PC-3 (cell line): ENCODE results near the gene PDYN. TPM values are rescaled to one million over a fixed set of nuclear protein-coding genes. Genes with fewer than 3 reads are reported as not detected.

Experiments
- ATAC-seq: fragments of 200-7000 bp; cut with Tn5 transposase; 2 replicates; pipeline ENCODE4 v1.9.1; 2020; ENCODE audit warnings: mild to moderate bottlenecking, moderate library complexity
- BruUV-seq: library from RNA; stranded (reverse); fragments of 400-500 nt; replicated peaks from 2 replicates; lab custom pipeline; 2021; lab: Mats Ljungman, UMichigan
- CTCF ChIA-PET: fragments of 300-600 bp; sonication (Branson Sonifier 250); formaldehyde crosslinking; loops from one replicate; lab custom pipeline; 2022; ENCODE audit warnings: antibody characterized with exemption; lab: Charles Lee
- POLR2A ChIA-PET: fragments of 300-600 bp; sonication (Branson Sonifier 250); formaldehyde crosslinking; loops from one replicate; lab custom pipeline; 2022; ENCODE audit warnings: antibody characterized with exemption; ENCODE audit not compliant: unreplicated experiment; lab: Charles Lee
- DNase-seq: peaks from one replicate; pipeline ENCODE4 v3.0.0-alpha.2; 2015
- H2AFZ ChIP-seq: fragments of 300-600 bp; sonication (generic); 2 replicates; pipeline ENCODE4 v1.6.0; 2016; ENCODE audit warnings: antibody characterized with exemption, low read length
- H3F3A ChIP-seq: fragments of 300-600 bp; sonication (generic); one replicate; pipeline ENCODE4 v1.6.0; 2017; ENCODE audit warnings: antibody characterized with exemption, low read length, control low read depth, mild to moderate bottlenecking; ENCODE audit not compliant: unreplicated experiment
- H3K27ac ChIP-seq: fragments of 300-600 bp; sonication (generic); 2 replicates; pipeline ENCODE4 v1.5.1; 2016; ENCODE audit warnings: mild to moderate bottlenecking, low read length
- H3K27me3 ChIP-seq: fragments of 300-600 bp; sonication (generic); 2 replicates; pipeline ENCODE4 v1.6.1; 2016; ENCODE audit warnings: low read length, mixed read lengths
- H3K36me3 ChIP-seq: fragments of 300-600 bp; sonication (generic); 2 replicates; pipeline ENCODE4 v1.6.1; 2016; ENCODE audit warnings: low read depth, mixed run types, low read length, mixed read lengths
- H3K4me1 ChIP-seq: fragments of 300-600 bp; sonication (generic); 2 replicates; pipeline ENCODE4 v1.5.1; 2016; ENCODE audit warnings: low read length; ENCODE audit not compliant: insufficient read depth
- H3K4me2 ChIP-seq: fragments of 300-600 bp; sonication (generic); 2 replicates; pipeline ENCODE4 v1.6.0; 2016; ENCODE audit warnings: low read length
- H3K4me3 ChIP-seq: fragments of 300-600 bp; sonication (generic); 2 replicates; pipeline ENCODE4 v1.5.1; 2016; ENCODE audit warnings: mild to moderate bottlenecking, low read length, mixed read lengths
- H3K79me2 ChIP-seq: fragments of 300-600 bp; sonication (generic); 2 replicates; pipeline ENCODE4 v1.6.1; 2017; ENCODE audit warnings: low read length, mixed read lengths
- H3K9ac ChIP-seq: fragments of 300-600 bp; sonication (generic); 2 replicates; pipeline ENCODE4 v1.6.0; 2016; ENCODE audit warnings: mild to moderate bottlenecking, low read length
- H3K9me2 ChIP-seq: fragments of 300-600 bp; sonication (generic); replicated peaks from 2 replicates; pipeline ENCODE4 v1.6.1; 2016; ENCODE audit warnings: mixed run types, low read length, mixed read lengths
- H3K9me3 ChIP-seq: fragments of 300-600 bp; sonication (generic); 2 replicates; pipeline ENCODE4 v1.6.1; 2016; ENCODE audit warnings: low read length, mixed read lengths
- H4K20me1 ChIP-seq: fragments of 300-600 bp; sonication (generic); 2 replicates; pipeline ENCODE4 v1.6.1; 2016; ENCODE audit warnings: low read length, mixed read lengths
- EZH2 ChIP-seq: fragments of 300-600 bp; sonication (generic); IDR thresholded peaks from one replicate; pipeline ENCODE4 v1.6.1; 2017; ENCODE audit warnings: antibody characterized with exemption, mild to moderate bottlenecking, low read length; ENCODE audit not compliant: unreplicated experiment
- EZH2phosphoT487 ChIP-seq: fragments of 300-600 bp; sonication (generic); IDR thresholded peaks from 2 replicates; pipeline ENCODE4 v1.6.1; 2018; ENCODE audit warnings: mild to moderate bottlenecking, antibody characterized with exemption, low read length, borderline replicate concordance
- intact Hi-C: fragments of 100-400 bp; cut with micrococcal nuclease; formaldehyde crosslinking; loops from 2 replicates; pipeline ENCODE4 v1.9.0; 2023
- total RNA-seq: library from RNA; depleted of rRNA; stranded (reverse); fragments of >200 nt; gene quantifications from 2 replicates; pipeline ENCODE4 v1.2.3, GENCODE V29; 2014
- TF ChIP-seq, protein P1 (sequence below): fragments of 300-600 bp; sonication (generic); conservative IDR thresholded peaks from 2 replicates; pipeline ENCODE4 v1.5.1; 2017; ENCODE audit warnings: antibody characterized with exemption, low read depth, mild to moderate bottlenecking, low read length

Gene PDYN
- total RNA-seq, 1 experiment from 2014 or later, result not detected

DNA sequence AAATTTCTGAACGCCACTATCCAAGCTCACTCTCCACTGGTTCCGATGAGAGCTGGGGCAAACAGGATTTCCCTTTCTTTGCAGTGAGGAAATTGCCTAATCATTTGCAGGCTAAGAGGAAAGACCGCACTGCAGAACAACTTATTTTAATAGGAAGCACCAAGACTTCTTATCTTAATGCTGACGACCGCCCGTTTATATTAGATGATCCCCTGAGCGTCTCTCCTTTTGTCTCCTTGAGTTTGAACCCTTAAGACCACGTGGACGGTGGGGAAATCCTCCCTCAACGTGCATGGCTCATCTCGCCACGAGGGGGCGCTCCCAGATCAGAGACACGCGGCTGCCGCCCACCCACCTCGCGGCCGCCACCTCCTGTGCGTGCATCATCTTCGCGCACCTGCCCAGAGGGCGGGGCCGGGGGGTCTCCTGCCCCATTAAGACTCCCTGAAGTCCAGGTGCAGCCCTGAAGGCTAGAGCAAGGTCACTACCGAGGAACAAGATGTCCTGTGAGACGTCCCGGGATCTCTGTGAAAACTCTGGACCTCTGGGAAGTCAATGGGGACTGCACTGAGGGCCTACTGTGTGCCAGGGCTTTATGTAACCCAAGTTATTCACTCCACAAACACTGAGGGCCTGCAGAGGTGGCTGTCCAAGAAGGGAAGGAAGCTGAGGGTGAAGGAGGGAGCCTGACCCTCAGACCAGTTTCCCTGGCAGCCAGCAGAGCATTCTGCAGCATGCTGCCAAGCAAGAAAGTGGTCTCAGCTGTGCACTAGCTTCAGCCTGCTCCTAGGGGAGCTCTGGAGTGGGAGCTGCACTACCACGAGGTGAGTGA, 28.1 kb downstream of the PDYN start:
- no peaks in the 10 kb centered on the region; the same call in 1 of the 2 replicates for H3K4me1 ChIP-seq
- no peaks in the 10 kb centered on the region for H3K36me3 ChIP-seq
- no peak for TF ChIP-seq EZH2phosphoT487
- TF ChIP-seq, protein P1, sequence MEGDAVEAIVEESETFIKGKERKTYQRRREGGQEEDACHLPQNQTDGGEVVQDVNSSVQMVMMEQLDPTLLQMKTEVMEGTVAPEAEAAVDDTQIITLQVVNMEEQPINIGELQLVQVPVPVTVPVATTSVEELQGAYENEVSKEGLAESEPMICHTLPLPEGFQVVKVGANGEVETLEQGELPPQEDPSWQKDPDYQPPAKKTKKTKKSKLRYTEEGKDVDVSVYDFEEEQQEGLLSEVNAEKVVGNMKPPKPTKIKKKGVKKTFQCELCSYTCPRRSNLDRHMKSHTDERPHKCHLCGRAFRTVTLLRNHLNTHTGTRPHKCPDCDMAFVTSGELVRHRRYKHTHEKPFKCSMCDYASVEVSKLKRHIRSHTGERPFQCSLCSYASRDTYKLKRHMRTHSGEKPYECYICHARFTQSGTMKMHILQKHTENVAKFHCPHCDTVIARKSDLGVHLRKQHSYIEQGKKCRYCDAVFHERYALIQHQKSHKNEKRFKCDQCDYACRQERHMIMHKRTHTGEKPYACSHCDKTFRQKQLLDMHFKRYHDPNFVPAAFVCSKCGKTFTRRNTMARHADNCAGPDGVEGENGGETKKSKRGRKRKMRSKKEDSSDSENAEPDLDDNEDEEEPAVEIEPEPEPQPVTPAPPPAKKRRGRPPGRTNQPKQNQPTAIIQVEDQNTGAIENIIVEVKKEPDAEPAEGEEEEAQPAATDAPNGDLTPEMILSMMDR, result peak; percentile 99
- H3K27ac ChIP-seq, result no peak overlapping the region
- no peak overlapping the region for H3K9ac ChIP-seq
- H3K4me3 ChIP-seq, result no peak overlapping the region
- peak; percentile 92 for ATAC-seq
- DNase-seq, result peak; percentile 74
- H3K9me2 ChIP-seq, result no peaks in the 10 kb centered on the region
- no peaks in the 10 kb centered on the region for H3K9me3 ChIP-seq
- BruUV-seq, result no TSS peak
- H3K4me2 ChIP-seq, result peak overlapping the region; percentile 43
- H3F3A ChIP-seq, result no peaks in the 10 kb centered on the region
- CTCF ChIA-PET, result interaction anchor here (0.6 to 0.7 kb wide), 2 partner anchors 207 to 923 kb away, joined by 3 read pairs; no protein-coding TSS in a partner anchor
- no peaks in the 10 kb centered on the region for H4K20me1 ChIP-seq
- POLR2A ChIA-PET, result no interaction called here
- no peaks in the 10 kb centered on the region for H3K79me2 ChIP-seq
- H3K27me3 ChIP-seq, result peaks cover 68% of the 10 kb centered on the region
- peak overlapping the region; percentile 69 for H2AFZ ChIP-seq
- intact Hi-C loops, result loop anchor here (1.0 to 5.0 kb wide), 2 partner anchors 127 to 207 kb away; no protein-coding TSS in a partner anchor

DNA sequence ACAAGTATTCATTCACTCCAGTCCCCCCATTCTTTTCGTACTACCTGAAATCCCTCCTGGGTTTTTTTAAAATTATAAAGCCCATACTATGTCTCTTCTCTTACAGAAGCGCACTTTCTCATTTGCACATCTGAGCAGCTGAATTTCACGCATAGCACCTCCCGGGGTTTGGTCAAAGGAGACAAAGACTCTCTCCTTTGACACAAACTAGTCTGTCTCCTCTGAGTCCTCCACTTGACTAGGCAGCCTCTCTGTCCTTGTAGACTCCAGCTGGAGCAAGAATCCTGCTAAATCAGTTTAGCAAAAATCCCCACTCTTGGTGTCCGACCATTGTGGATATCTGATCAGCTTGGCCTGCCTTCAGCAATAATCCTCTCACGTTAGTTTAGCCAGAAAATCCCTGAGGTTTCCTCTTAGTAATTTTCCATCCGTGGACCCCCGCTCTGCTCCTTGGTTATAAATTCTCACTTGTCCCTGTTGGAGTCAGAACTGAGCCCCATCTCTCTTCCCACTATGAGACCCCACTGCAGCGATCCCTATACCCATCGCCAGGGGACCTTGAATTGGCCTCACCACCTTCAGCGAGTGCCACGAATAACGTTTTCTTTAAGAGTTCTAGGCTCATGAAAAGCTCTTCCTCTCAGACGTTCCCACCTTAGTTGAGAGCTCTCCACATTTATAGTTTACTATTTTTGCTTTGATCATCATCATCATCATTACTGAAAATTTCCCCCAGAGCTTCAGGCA, 29.0 kb downstream of the PDYN start:
- Histone ChIP-seq H3F3A (no peaks in the 10 kb centered on the region), H2AFZ (peak overlapping the region; percentile 69; the same call in 1 of the 2 replicates), H3K27ac (no peak overlapping the region), H3K27me3 (peaks cover 59% of the 10 kb centered on the region), H3K79me2 (no peaks in the 10 kb centered on the region), H3K36me3 (no peaks in the 10 kb centered on the region), H3K4me2 (peak overlapping the region; percentile 43; the same call in 1 of the 2 replicates), H3K4me3 (no peak overlapping the region), H3K4me1 (no peaks in the 10 kb centered on the region; the same call in 1 of the 2 replicates), H3K9ac (no peak overlapping the region), H3K9me2 (no peaks in the 10 kb centered on the region), H3K9me3 (no peaks in the 10 kb centered on the region), H4K20me1 (no peaks in the 10 kb centered on the region)
- intact Hi-C loops, result loop anchor here (1.0 to 5.0 kb wide), 2 partner anchors 127 to 207 kb away; no protein-coding TSS in a partner anchor
- TF ChIP-seq, protein P1, result no peak
- TF ChIP-seq EZH2 (no peak), EZH2phosphoT487 (no peak)
- BruUV-seq, result no TSS peak
- DNase-seq (no peak), ATAC-seq (no peak)
- CTCF ChIA-PET, result no interaction called here
- POLR2A ChIA-PET, result no interaction called here
